IMR-90 (cell line): ENCODE measurements around the gene ATF5. TPM values are rescaled to one million over a fixed set of nuclear protein-coding genes. Genes with fewer than 3 reads are reported as not detected.

Source experiments
- ATAC-seq: fragments of 200-7000 bp; cut with Tn5 transposase; 2 replicates; pipeline ENCODE4 v1.9.1; 2020; ENCODE audit warnings: low read depth, mild to moderate bottlenecking, moderate library complexity
- BruUV-seq: library from RNA; stranded (reverse); fragments of 400-500 nt; replicated peaks from 2 replicates; lab custom pipeline; 2021; lab: Mats Ljungman, UMichigan
- CTCF ChIA-PET: fragments of 300-600 bp; formaldehyde crosslinking; extraction: SDS; loops from one replicate; lab custom pipeline; 2021; ENCODE audit warnings: antibody characterized with exemption; lab: Yijun Ruan, JAX
- POLR2A ChIA-PET: fragments of 300-600 bp; sonication (Branson Sonifier 250); formaldehyde crosslinking; loops from one replicate; lab custom pipeline; 2022; ENCODE audit warnings: antibody characterized with exemption; ENCODE audit not compliant: unreplicated experiment; lab: Charles Lee
- DNase-seq: peaks from one replicate; pipeline ENCODE4 v3.0.0; 2013
- H2AFZ ChIP-seq: replicated peaks from 2 replicates; pipeline ENCODE3; 2013; ENCODE audit warnings: low read length, mild to moderate bottlenecking; ENCODE audit not compliant: poor library complexity
- H2AK5ac ChIP-seq: 2 replicates; pipeline ENCODE4 v1.6.1; 2013; ENCODE audit warnings: low read depth, low read length, inconsistent platforms
- H2AK9ac ChIP-seq: replicated peaks from 2 replicates; pipeline ENCODE3; 2013; ENCODE audit warnings: mild to moderate bottlenecking, low read depth, low read length, moderate library complexity; ENCODE audit not compliant: poor library complexity
- H2BK120ac ChIP-seq: 2 replicates; pipeline ENCODE4 v1.6.1; 2013; ENCODE audit warnings: low read depth, low read length, inconsistent platforms
- H2BK15ac ChIP-seq: 3 replicates; pipeline ENCODE4 v1.6.1; 2013; ENCODE audit warnings: low read depth, low read length, inconsistent platforms
- H2BK20ac ChIP-seq: 2 replicates; pipeline ENCODE4 v1.6.1; 2013; ENCODE audit warnings: low read depth, mild to moderate bottlenecking, inconsistent platforms, low read length, moderate library complexity
- H2BK5ac ChIP-seq: 2 replicates; pipeline ENCODE4 v1.6.1; 2013; ENCODE audit warnings: mild to moderate bottlenecking, low read depth, low read length, inconsistent platforms; ENCODE audit not compliant: poor library complexity, severe bottlenecking
- H3K14ac ChIP-seq: replicated peaks from 2 replicates; pipeline ENCODE4 v1.6.1; 2013; ENCODE audit warnings: low read depth, low read length, inconsistent platforms
- H3K18ac ChIP-seq: 2 replicates; pipeline ENCODE4 v1.6.1; 2013; ENCODE audit warnings: low read depth, low read length, control low read depth
- H3K23ac ChIP-seq: 2 replicates; pipeline ENCODE4 v1.6.1; 2013; ENCODE audit warnings: low read depth, low read length, inconsistent platforms
- H3K27ac ChIP-seq: 2 replicates; pipeline ENCODE4 v1.5.1; 2013; ENCODE audit warnings: mild to moderate bottlenecking, control low read depth, low read length; ENCODE audit not compliant: insufficient read depth
- H3K27me3 ChIP-seq: 2 replicates; pipeline ENCODE4 v1.6.1; 2013; ENCODE audit warnings: low read length; ENCODE audit not compliant: control insufficient read depth, insufficient read depth
- H3K36me3 ChIP-seq: 2 replicates; pipeline ENCODE4 v1.6.1; 2013; ENCODE audit warnings: low read length, mixed read lengths; ENCODE audit not compliant: control insufficient read depth, insufficient read depth
- H3K4ac ChIP-seq: 2 replicates; pipeline ENCODE4 v1.6.1; 2013; ENCODE audit warnings: low read depth, low read length, inconsistent platforms
- H3K4me1 ChIP-seq: 2 replicates; pipeline ENCODE4 v1.6.1; 2013; ENCODE audit warnings: low read length, mixed read lengths; ENCODE audit not compliant: control insufficient read depth, insufficient read depth
- H3K4me2 ChIP-seq: 2 replicates; pipeline ENCODE4 v1.6.1; 2013; ENCODE audit warnings: low read depth, mild to moderate bottlenecking, control low read depth, low read length, moderate library complexity
- H3K4me3 ChIP-seq: 2 replicates; pipeline ENCODE4 v1.5.1; 2013; ENCODE audit warnings: low read depth, mild to moderate bottlenecking, control low read depth, low read length, moderate library complexity; ENCODE audit not compliant: insufficient read depth
- H3K56ac ChIP-seq: 2 replicates; pipeline ENCODE4 v1.6.1; 2013; ENCODE audit warnings: low read length, inconsistent platforms; ENCODE audit not compliant: insufficient read depth; ENCODE audit errors: extremely low read depth
- H3K79me1 ChIP-seq, 2 experiments: 2 replicates each; pipeline ENCODE4 v1.6.1; 2013; ENCODE audit warnings: low read length in 2 of 2, inconsistent platforms in 1 of 2, low read depth in 1 of 2
- H3K9ac ChIP-seq: 2 replicates; pipeline ENCODE4 v1.6.1; 2013; ENCODE audit warnings: low read depth, low read length, control low read depth
- H3K9me1 ChIP-seq: 2 replicates; pipeline ENCODE4 v1.6.1; 2013; ENCODE audit warnings: low read length, inconsistent platforms; ENCODE audit not compliant: insufficient read depth
- H3K9me3 ChIP-seq: 2 replicates; pipeline ENCODE4 v1.6.1; 2013; ENCODE audit warnings: low read length; ENCODE audit not compliant: control insufficient read depth, insufficient read depth
- H4K20me1 ChIP-seq: 2 replicates; pipeline ENCODE4 v1.6.1; 2013; ENCODE audit warnings: low read length, inconsistent platforms; ENCODE audit not compliant: insufficient read depth
- H4K5ac ChIP-seq: 2 replicates; pipeline ENCODE4 v1.6.1; 2013; ENCODE audit warnings: mild to moderate bottlenecking, low read depth, low read length, control low read depth
- H4K8ac ChIP-seq, 2 experiments: 2 replicates each; pipeline ENCODE4 v1.6.1; 2013; ENCODE audit warnings: low read depth in 2 of 2, low read length in 2 of 2, control low read depth in 1 of 2, inconsistent platforms in 1 of 2
- H4K91ac ChIP-seq: 2 replicates; pipeline ENCODE4 v1.6.1; 2013; ENCODE audit warnings: low read depth, low read length, inconsistent platforms; ENCODE audit not compliant: insufficient read depth
- BHLHE40 ChIP-seq: fragments of 150-350 bp; IDR thresholded peaks from 2 replicates; pipeline ENCODE4 v1.6.1; 2016; ENCODE audit warnings: mild to moderate bottlenecking, low read depth, low read length
- CEBPB ChIP-seq: IDR thresholded peaks from 2 replicates; pipeline ENCODE4 v1.6.1; 2012; ENCODE audit warnings: low read depth, low read length, improper control_type of control experiment
- CHD1 ChIP-seq: IDR thresholded peaks from 2 replicates; pipeline ENCODE4 v1.6.1; 2012; ENCODE audit warnings: low read depth, low read length, improper control_type of control experiment
- CTCF ChIP-seq: conservative IDR thresholded peaks from 2 replicates; pipeline ENCODE4 v1.5.1; 2012; ENCODE audit warnings: mild to moderate bottlenecking, low read depth, low read length, improper control_type of control experiment
- ELK1 ChIP-seq: fragments of 150-350 bp; IDR thresholded peaks from 2 replicates; pipeline ENCODE4 v1.6.1; 2016; ENCODE audit warnings: low read depth, mild to moderate bottlenecking, low read length, moderate library complexity, borderline replicate concordance
- FOS ChIP-seq: fragments of 150-350 bp; IDR thresholded peaks from 2 replicates; pipeline ENCODE4 v1.6.1; 2016; ENCODE audit warnings: low read depth, low read length
- MAFK ChIP-seq: IDR thresholded peaks from 2 replicates; pipeline ENCODE4 v1.6.1; 2012; ENCODE audit warnings: low read depth, low read length, improper control_type of control experiment
- MAZ ChIP-seq: IDR thresholded peaks from 2 replicates; pipeline ENCODE4 v1.6.1; 2012; ENCODE audit warnings: low read depth, mild to moderate bottlenecking, low read length, improper control_type of control experiment, moderate library complexity, borderline replicate concordance
- MXI1 ChIP-seq: IDR thresholded peaks from 2 replicates; pipeline ENCODE4 v1.6.1; 2012; ENCODE audit warnings: low read depth, mild to moderate bottlenecking, low read length, moderate library complexity, borderline replicate concordance
- NFE2L2 ChIP-seq: fragments of 150-350 bp; IDR thresholded peaks from 2 replicates; pipeline ENCODE4 v1.6.1; 2016; ENCODE audit warnings: low read depth, mild to moderate bottlenecking, low read length
- POLR2A ChIP-seq: IDR thresholded peaks from 2 replicates; pipeline ENCODE4 v1.6.1; 2012; ENCODE audit warnings: mild to moderate bottlenecking, low read depth, low read length
- RAD21 ChIP-seq: IDR thresholded peaks from 2 replicates; pipeline ENCODE4 v1.6.1; 2012; ENCODE audit warnings: low read length, improper control_type of control experiment
- RCOR1 ChIP-seq: IDR thresholded peaks from 2 replicates; pipeline ENCODE4 v1.6.1; 2012; ENCODE audit warnings: mild to moderate bottlenecking, low read length, improper control_type of control experiment; ENCODE audit not compliant: insufficient replicate concordance
- RFX5 ChIP-seq: IDR thresholded peaks from 2 replicates; pipeline ENCODE4 v1.8.0; 2012; ENCODE audit warnings: low read depth, mild to moderate bottlenecking, low read length, moderate library complexity
- SMC3 ChIP-seq: fragments of 150-350 bp; IDR thresholded peaks from 2 replicates; pipeline ENCODE4 v1.6.1; 2016; ENCODE audit warnings: low read depth, mild to moderate bottlenecking, antibody characterized with exemption, low read length, moderate library complexity
- WGBS, 2 experiments: methylation state at CpG; one replicate each; pipeline versions ENCODE4 v1.1.5 to v1.1.7; 2013; ENCODE audit warnings: missing lambda C conversion rate in 2 of 2; ENCODE audit not compliant: insufficient read length in 1 of 2; ENCODE audit errors: extremely low coverage in 2 of 2; 5-methylcytosine and 5-hydroxymethylcytosine counted together
- dilution Hi-C: fragments of 300-500 bp; cut with HindIII; formaldehyde crosslinking; loops from one replicate; pipeline ENCODE4 v1.14.3; 2018; ENCODE audit warnings: low sequenced_read_pairs; ENCODE audit not compliant: unreplicated experiment
- in situ Hi-C: fragments of 300-500 bp; cut with MboI; formaldehyde crosslinking; loops from 3 replicates; pipeline ENCODE4 v1.14.3; 2019; ENCODE audit warnings: low sequenced_read_pairs, inconsistent platforms, mixed read lengths
- intact Hi-C: fragments of 100-400 bp; cut with micrococcal nuclease; formaldehyde crosslinking; loops from 2 replicates; pipeline ENCODE4 v1.10.0; 2022
- polyA plus RNA-seq, 3 experiments: library from polyadenylated mRNA; depleted of rRNA; stranded (reverse); fragments of >200 nt; gene quantifications; 2 replicates each; pipeline ENCODE4 v1.2.3, GENCODE V29; 2012; ENCODE audit warnings: low replicate concordance in 1 of 3
- total RNA-seq: library from RNA; depleted of rRNA; stranded (reverse); fragments of >200 nt; gene quantifications from 2 replicates; pipeline ENCODE4 v1.2.3, GENCODE V29; 2012

Gene ATF5
- total and polyA plus RNA-seq, 2 of the 4 experiments (the other 2 are of a cell fraction): 2.7 to 15.7 TPM

- Histone ChIP-seq H3K4me1 (peaks cover 13% of the 10 kb centered on the region), H2BK120ac (no peak overlapping the region), H3K56ac (no peak overlapping the region), H3K79me1 (peaks cover 30 to 86% of the 10 kb centered on the region in 2 experiments), H3K9me3 (no peaks in the 10 kb centered on the region), H2AFZ (peak overlapping the region; percentile 67), H3K23ac (peak overlapping the region; percentile 65; the same call in 1 of the 2 replicates), H4K5ac (no peak overlapping the region), H4K8ac (peak overlapping the region in 1 of 2 experiments; percentile 45; a peak in 1 of 4 replicates), H3K18ac (no peak overlapping the region), H2AK5ac (peak overlapping the region; percentile 15), H4K20me1 (peaks cover 45% of the 10 kb centered on the region), H3K4ac (peak overlapping the region; percentile 64), H3K4me3 (no peak overlapping the region), H3K14ac (peak overlapping the region; percentile 48; the same call in 1 of the 2 replicates), H3K36me3 (peaks cover 26% of the 10 kb centered on the region), H2AK9ac (peak overlapping the region; percentile 74), H3K27me3 (no peaks in the 10 kb centered on the region), H2BK5ac (peak overlapping the region; percentile 49), H2BK15ac (no peak overlapping the region), H3K4me2 (peak overlapping the region; percentile 10; the same call in 1 of the 2 replicates), H3K27ac (peak overlapping the region; percentile 27), H2BK20ac (no peak overlapping the region), H3K9me1 (peaks cover 12% of the 10 kb centered on the region), H4K91ac (no peak overlapping the region), H3K9ac (no peak overlapping the region)
- ATAC-seq (peak; percentile 85), DNase-seq (peak; percentile 81)
- in situ Hi-C loops (no loop called here), dilution Hi-C loops (no loop called here), intact Hi-C loops (no loop called here)
- ChIA-PET CTCF (no interaction called here), POLR2A (no interaction called here)
- BruUV-seq: no TSS peak
- 97% methylated on average over 5 of the region's 22 CpGs; no CpG with 5 or more reads in 1 of the 2 experiments for WGBS, 2 experiments
- TF ChIP-seq CEBPB (peak; percentile 76), MAZ (no peak), MXI1 (peak; percentile 37; the same call in 1 of the 2 replicates), ELK1 (no peak), RAD21 (no peak), CHD1 (no peak), RCOR1 (no peak), CTCF (no peak), SMC3 (no peak), NFE2L2 (no peak), FOS (peak; percentile 42; the same call in 1 of the 2 replicates), RFX5 (no peak), MAFK (no peak), BHLHE40 (no peak), POLR2A (no peak)
Observed at GRCh38 chr19:49921871-49922795, 6.9 kb upstream of the ATF5 start.
